SW480 (cell line): Measurements from ENCODE around the gene CKAP4.

ENCODE experiments used
- DNase-seq: peaks from one replicate; pipeline ENCODE4 v3.0.0-alpha.2; 2016; ENCODE audit warnings: low spot score

The CKAP4 gene

DNA sequence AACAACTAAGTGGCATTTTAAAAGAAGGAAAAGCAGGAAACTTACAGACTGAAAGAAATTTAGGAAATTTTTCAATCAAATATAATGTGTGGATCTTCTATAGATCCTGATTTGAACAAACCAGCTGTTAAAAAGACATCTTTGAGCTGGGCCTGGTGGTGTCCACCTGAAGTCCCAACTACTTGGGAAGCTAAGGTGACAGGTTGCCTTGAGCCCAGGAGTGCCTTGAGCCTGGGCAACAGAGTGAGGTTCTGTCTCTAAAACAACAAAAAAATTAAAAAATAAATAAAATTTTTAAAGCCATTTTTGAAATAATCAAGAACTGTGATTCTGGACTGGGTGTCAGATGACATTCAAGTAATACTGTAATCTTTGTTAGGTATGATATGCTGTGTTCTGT is 7.0 kb downstream of the CKAP4 start:
- no peak for DNase-seq

DNA sequence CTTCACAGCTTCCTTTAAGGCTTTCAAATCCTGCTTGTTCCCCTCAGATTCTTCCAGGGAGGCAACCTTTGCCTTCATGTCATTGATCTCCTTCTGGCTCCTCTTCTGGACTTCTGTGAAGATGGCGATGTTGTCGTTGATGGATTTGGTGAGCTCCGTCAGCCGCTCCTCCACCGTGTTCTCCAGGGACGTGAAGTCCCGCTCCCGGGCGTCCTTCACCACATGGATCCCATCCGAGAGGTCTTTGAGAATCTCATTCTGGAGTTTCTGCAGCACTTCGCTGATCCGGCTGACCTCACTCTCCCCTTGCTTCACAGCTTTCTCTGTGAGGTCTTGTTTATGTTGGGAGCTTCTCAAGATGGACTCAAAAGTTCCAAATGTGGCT is 7.9 kb downstream of the CKAP4 start:
- DNase-seq, result no peak

DNA sequence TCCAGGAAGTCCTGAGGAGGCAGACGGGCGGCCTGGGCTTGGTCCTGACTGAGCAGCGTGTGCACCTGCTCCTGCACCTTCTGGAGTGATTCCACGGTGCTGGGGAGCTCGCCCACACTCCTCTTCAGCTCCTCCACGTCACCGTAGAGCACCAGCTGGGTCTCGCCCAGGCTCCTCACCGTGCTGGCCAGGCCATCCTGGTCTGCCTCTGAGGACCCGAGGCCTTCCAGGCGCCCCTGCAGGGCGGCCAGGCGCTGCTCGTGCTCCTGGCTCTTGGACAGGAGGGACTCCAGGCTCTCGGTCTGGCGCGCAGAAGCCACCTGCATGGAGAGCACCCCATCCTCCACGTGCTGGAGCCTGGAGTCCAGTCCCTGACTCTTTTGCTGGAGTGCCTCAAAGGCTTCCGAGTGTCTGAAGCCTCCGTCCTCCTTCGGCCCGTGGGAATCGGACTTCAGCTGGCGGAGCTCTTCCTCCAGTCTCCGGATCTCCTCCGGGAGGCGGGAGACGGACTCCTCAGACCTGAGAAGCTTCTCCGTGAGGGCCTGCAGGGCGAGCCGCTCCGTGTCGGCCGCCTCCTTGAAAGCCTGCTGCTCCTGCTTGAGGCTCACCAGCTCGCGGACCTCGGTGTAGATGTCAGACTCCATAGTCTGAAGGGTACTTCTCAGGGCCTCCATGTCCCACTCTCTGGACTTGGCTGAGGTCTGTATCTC is 8.4 kb downstream of the CKAP4 start:
- DNase-seq, result no peak

DNA sequence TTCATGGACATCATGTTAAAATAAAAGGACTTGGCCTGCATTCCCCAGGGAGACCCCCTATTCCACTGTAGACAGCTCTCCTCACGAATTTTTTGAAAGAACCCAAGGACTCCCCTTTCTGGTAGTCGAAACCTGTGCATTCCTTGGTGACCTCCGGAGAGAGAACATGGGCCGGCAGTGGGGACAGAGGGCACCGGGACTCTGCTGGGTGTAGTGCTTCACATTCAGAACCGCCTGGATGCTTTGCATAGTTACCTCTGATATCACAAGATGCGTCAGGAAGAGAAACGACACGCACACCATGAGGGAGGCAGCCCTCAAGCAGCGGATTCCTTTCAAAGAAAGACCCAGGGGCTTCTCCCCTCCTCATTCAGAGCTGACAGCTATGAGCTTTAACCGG is 9.7 kb downstream of the CKAP4 start:
- no peak for DNase-seq

DNA sequence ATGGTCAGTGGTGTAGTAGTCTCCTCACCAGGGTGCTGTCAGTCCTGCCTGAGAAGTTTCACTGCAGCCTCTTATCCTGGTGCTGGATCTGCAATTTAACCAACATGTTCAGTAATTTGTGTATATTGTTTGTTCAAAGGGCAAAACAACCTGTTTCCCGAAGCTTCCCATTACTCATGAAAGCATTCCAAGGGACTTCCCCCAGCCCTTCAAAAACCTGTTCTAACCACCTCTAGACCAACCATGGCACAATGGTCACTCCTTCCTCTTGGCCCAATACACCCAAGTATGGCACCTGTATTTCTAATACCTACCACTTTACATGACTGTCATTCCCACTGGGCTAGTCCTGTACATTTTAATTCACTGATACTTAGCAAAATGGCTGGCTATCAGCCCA is 12.1 kb downstream of the CKAP4 start:
- DNase-seq, result no peak

DNA sequence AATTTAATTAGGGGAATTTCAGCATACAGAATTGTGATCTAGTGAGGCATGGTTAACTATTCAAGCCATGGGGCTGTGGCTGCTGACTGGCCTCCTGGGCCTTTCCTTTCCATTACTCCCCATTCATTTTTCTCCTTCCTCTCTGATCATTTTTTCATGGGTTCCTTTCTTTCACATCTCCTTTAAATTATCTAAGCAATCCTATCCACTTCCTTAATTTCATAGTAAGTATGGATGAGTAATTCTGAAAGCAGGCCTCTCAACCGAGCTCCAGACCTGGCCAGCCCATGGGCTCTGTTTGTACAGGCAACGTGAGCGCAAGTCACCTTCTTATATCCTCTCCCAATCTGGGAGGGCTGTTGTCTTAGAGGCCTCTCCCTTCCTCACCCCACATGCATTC is 13.4 kb downstream of the CKAP4 start:
- DNase-seq, result no peak

DNA sequence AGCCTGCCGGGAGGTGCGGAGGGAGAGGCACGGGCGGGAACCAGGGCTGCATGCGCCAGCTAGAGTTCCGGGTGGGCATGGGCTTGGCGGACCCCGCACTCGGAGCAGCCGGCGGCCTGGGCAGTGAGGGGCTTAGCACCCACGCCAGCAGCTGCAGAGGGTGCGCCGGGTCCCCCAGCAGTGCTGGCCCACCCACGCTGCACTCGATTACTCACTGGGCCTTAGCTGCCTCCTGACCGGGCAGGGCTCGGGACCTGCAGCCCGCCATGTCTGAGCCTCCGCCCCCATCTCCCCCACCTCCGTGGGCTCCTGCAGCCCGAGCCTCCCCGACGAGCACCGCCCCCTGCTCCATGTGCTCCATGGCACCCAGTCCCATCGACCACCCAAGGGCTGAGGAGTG is 14.8 kb downstream of the CKAP4 start:
- no peak for DNase-seq

DNA sequence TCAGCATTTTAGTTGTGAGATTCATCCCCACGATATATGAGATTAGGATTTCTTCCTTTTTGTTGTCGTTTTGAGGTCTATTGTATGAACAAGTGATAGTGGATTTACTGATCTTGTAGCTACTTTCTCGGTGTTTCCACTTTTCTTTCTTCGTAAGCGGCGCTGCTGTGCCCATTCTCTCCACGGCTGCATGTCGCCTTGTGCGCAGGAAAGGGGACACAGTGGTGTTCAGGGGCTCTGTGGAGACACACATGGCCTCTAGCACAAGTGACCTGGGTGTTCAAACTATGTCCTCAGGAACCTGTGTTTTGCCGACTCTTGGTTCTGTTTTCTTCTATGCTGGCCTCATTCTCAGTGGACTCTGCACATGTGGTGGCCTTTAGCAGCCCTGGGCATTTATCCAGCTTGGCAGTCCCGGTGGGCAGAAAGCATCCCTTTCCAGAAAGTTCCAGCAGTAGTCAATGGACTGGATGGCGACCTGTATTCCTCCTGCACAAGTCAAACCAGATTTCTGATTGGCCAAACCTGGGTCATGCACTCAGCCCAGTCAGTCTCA is 18.7 kb downstream of the CKAP4 start:
- DNase-seq, result no peak

DNA sequence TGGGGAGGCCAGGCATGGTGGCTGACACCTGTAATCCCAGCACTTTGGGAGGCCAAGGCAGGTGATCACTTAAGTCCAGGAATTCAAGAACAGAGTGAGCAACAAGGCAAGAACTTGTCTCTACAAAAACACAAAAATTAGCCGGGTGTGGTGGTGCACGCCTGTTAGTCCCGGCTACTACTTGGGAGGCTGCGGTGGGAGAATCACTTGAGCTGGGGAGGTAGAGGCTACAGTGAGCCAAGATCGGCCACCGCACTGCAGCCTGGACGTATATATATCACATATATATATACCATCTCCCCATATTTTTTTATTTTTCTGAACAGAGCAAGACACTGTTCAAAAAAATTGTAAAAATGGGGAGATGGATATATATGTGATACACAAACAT is 19.5 kb downstream of the CKAP4 start:
- no peak for DNase-seq

DNA sequence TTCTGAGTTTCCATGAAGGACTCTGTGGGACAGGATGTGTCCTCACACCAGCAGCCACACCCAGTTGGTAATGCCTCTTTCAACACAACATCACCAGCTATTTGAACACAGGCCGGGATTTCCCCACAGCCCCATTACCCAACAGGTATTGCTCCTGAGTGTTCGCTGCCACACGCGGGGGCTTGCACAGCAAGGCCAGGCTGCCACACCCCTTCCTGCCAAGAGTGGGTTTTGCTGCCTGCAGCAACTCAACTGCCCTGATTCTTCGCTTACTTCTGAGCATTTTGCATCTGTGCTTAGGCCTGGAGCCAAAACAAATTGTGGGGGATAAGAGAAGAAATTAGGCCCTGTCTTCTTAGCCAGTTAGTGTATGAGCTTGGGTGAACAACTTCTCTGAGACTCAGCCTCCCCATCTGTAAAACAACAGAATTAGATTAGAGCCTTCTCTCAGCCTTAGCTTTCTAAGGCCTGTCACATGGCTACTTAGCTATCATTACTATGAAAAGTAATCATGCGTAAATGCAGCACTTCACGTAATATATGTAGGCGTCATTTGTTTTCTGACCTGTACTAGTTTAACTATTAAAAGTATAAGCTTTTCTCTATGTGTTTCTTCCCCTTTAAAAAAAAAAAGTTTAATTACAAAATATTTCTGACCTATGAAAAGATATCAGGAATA is 20.0 kb downstream of the CKAP4 start:
- DNase-seq, result peak; percentile 13

DNA sequence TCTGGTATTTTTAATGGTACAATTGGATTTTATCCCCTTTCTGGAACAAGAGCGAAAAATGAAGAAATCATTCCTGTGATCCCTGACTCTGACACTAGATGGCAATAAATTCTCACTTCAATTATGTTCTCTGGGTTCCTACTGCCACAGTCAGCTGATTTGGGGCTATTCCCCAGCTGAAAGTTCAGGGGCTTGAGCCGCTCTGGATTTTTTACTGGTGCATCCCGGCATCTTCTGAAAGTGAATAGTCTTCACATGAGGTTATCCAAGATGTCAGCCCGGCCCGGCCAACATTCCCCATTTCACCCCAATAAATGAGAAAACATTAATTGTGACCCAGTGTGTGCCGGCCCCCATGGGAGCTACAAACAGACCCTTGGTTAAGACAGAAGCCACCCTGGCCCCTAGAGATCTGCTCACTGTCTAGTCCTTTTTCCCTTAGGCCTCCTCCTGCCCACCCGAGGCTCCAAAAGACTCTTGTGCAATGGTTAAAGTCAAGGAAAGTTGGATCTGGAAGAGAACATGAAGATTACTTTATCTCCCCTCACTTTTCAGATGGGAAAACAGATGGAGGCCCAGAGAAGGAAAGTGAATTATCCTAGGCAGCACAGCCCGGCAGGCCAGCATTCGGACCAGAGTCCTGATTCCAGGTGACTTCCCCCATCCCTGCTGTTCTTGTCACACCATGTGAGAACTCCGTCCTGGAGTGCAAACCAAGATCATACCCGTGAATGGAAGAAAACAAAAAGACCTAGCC is 20.8 kb downstream of the CKAP4 start:
- DNase-seq, result peak; percentile 67

DNA sequence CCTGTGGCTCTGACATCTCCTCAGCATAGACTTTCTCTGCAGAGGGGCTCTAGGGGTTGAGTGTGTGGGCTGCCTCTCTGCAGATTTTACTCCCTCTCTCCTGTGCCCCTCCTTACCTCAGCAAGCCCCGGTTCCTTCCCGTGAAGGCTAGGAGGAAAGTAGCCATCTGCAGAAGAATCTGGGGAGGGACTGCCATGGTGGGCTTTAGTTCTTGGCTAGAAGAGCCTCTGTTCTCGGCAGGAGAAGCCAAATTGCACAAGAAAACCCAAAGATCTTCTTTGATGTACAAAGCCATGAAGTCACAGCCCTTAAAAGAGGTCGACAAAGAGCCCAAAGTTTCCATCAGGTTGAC is 23.5 kb downstream of the CKAP4 start:
- DNase-seq, result no peak

DNA sequence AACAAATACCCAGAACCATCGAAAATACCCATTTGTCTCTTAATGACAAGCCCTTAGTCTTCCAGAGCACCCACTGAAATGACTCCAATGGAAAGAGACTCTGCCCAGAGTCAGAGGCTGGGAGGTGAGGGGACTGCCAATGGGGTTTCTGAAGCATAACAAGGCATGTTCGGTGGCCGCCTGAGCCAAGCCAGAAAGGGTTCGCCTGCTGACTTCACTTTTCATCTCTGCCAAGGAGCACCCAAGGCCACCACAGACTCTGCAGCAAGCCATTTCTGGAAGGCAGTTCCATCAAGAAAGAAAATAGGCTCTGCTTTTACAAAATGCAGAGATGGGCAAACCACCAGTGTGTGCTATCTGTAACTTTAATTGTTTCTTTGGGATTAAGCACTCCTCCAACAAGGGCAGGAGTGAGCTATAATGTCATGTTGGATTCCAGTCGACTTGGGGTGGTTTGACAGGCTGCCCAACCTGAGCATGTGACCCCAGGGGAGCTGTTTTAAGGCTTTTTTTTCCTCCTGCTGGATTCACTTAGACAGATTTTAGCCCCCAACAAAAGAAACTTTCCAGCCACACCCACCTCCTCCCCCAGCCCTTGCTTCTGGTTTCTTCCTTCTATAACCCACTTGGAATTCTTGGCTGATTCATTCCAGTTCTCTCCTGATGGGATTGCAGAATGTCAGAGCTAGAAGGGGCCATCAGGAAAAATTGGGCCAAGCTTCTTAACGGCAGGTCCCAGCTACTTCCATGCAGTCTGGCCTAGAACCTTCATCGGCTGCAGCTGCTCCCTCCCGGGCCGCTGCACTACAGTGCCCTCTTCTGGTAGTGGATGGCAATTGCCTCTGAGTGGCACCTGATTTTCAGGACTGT is 24.1 kb downstream of the CKAP4 start:
- DNase-seq, result peak; percentile 32

DNA sequence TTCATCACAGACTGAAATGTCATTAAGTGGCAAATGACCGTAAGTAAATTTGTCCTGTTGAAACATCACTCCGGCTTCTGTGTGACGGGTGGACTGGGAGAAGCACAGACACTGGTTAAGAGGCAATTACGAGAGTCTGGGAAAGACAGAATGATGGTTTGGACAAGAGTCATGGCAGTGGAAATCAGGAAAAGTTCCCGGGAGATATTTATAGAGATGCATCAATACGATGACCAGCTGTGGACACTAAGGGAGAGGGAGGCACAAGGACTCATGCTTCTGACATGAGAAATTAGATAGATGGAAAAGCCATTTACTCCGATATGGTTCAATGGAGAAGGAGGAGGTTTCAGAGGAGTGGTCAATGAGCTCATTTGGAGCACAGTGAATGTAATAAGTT is 27.3 kb downstream of the CKAP4 start:
- no peak for DNase-seq

DNA sequence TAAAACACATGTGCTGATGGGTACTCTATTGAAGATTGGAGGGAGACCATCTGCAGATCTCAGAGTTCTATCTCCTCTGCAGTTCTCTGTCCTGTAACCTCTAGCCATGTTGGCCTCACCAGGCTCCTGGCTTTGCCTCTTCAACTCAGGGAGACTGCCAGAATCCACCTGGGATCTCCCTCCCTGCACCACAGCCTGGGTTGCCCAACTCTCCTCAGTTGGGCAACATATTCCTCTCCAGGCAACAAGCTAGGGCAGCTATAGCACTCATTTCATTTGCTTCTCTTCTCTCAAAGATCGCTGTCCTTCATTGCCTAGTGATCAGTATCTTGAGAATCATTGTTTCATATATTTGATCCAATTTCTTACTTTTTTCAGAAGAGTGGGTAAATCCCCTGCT is 28.8 kb downstream of the CKAP4 start:
- DNase-seq, result no peak

DNA sequence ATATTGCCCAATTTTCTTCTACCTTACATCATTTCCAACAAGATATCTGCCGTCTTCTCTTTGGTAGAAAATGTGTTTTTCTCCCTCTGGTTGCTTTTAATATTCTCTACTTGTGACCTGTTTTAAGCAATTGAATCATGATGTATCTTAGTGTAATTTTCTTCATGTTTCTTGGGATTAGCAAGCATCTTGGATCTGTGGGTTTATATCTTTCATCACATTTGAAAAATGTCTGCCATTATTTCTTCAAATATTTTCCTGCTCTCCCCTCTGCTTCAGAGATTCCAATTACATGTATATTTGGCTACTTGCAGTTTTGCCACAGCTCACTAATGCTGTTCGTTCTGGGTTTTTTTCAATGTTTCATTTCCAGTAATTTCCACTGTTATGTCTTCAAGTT is 30.1 kb downstream of the CKAP4 start:
- DNase-seq, result no peak

DNA sequence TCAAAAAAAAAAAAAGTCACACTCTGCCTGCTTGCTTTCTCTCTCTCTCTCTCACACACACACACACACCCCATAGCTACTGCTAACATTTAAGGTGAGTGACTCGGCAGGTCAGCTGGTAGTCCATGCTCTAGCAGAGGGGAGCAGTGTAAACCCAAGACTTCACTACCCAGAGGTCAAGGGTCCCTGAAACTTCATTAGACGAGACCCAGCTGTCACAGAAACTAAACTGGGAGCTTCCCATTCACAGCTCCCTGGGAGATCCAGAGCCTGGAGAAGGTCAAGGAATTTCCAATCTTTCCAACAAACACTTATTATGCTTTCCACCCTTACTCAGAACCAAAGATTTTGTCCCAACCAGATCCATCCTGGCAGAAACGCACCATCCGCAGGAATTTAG is 33.2 kb downstream of the CKAP4 start:
- no peak for DNase-seq

DNA sequence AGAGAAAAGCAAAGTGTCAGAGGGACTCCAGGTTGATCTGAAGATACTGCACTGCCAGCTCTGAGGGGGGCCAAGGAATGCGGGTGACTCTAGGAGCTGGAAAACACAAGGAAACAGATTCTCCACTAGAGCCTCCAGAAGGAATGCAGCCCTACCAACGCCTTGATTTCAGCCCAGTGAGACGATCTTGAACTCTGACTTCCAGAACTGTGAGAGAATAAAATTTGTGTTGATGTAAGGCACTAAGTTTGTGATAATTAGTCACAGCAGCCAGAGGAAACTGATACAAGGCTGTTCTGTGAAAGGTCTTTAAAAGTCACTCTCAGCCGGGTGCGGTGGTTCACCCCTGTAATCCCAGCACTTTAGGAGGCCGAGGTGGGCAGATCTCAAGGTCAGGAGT is 34.2 kb downstream of the CKAP4 start:
- no peak for DNase-seq

DNA sequence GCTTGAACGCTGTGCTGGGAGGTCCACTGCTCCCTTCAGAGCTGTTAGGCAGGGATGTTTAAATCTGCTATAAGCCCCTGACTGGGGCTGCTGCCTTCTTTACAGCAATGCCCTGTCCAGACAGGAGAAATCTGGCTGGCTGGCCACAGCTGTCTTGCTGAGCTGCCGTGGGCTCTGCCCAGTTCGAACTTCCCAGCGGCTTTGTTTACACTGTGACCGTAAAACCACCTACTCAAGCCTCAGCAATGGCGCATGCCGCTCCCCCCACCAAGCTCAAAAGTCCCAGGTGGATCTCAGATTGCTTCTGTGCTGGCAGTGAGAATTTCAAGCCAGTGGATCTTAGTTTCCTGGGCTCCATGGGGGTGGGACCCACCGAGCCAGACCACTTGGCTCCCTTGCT is 35.8 kb downstream of the CKAP4 start:
- no peak for DNase-seq

DNA sequence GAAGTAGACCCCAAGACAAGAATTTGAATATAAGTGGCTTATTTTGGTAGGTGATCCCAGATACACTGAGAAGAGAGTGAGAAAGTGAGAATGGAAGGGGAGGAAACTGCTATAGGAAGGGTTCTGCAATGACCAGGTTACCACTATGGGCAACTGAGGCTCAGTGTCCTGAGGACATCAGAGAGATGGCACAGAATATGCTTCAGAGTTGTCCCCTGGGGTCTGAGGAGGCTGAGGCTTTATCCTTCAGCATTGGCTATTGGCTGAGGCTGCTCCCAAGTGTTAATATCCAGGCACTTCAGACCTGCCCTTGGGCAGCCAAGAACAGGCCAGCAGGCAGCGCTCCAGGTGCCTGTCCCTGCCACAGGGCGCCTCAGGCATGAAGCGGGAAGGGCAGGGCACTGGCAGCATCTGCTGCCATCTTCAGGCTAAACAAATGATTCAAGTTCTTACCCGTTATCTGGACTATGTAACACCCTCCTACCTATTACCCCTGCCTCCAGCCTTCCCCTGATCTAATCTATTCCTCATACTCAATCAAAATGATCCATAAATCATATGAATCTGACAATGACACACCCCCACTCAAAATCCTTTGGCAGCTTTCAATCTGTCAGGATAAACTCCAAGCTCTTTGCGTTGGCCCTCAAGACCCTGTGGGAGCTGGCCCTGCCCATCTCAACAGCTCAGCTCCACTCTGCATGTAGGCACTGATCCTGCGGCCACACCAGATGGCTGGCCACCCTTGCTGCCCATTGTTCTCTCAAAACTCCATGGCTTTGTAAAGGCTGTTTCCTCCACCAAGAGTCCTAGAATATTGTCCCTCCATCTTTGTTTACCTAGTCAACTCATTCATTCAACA is 42.4 kb downstream of the CKAP4 start:
- peak; percentile 37 for DNase-seq

DNA sequence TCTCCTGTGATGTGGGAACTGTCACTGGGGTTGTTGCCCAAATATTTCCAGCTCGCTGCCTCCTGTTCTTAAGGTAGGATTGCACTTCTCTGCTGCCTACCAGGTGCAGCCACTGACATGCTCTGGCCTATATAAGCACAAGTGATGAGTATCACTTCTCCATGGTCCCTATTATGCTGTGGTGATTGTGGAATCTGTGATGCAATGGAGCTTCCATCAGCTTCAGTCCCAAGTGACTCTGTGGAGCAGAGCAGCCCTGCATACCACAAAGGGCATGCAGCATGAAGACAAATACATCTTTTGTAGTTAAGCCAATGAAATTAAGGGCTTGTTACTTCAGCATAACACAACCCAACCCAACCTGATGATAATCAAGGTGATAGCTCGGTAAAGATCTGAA is 43.5 kb downstream of the CKAP4 start:
- DNase-seq, result no peak
